Activated CD4-positive, CD25-positive, alpha-beta regulatory T cell treated with anti-CD3 and anti-CD28 coated beads, Interleukin-2, amount 50 U/mL, for 24 hours (primary cell): Measurements from ENCODE around the gene PRODH.
"Not testable (repeated sequence)": the region's sequence is repeated elsewhere in the genome, so short reads cannot be mapped to it uniquely, and the experiment has no call there.

Source experiments
- ATAC-seq, 2 donors: fragments of 150-1000 bp; cut with Tn5 transposase; one replicate each; pipeline ENCODE4 v1.10.0; 2021; ENCODE audit warnings: mild to moderate bottlenecking in 1 of 2, moderate library complexity in 1 of 2

PRODH gene

GRCh38 chr22:18935889-18936529, at the start of gene PRODH:
PRODH (minus strand) TSS chr22:18936293; CDS start chr22:18936287, 6 bp downstream.
- ATAC-seq: peak in 1 of 2 donors; percentile 33

GRCh38 chr22:18985780-18986179, 49.7 kb upstream of the PRODH start:
- ATAC-seq: no peak

- no peak for ATAC-seq
Observed at GRCh38 chr22:18984564-18984963, 48.5 kb upstream of the PRODH start.

- no peak for ATAC-seq
Observed at GRCh38 chr22:18983120-18983651, 47.1 kb upstream of the PRODH start.

- no peak for ATAC-seq
Observed at GRCh38 chr22:18980829-18981228, 44.7 kb upstream of the PRODH start.

GRCh38 chr22:18979957-18980356, 43.9 kb upstream of the PRODH start:
- no peak for ATAC-seq

- no peak for ATAC-seq
Observed at GRCh38 chr22:18978506-18978905, 42.4 kb upstream of the PRODH start.

- no peak for ATAC-seq
Observed at GRCh38 chr22:18977824-18978425, 41.8 kb upstream of the PRODH start.

- ATAC-seq: no peak
Observed at GRCh38 chr22:18976197-18976751, 40.2 kb upstream of the PRODH start.

- no peak for ATAC-seq
Observed at GRCh38 chr22:18975434-18976196, 39.5 kb upstream of the PRODH start.

GRCh38 chr22:18974477-18975180, 38.5 kb upstream of the PRODH start:
- ATAC-seq: no peak

GRCh38 chr22:18973264-18974031, 37.4 kb upstream of the PRODH start:
- ATAC-seq: no peak

- not testable (repeated sequence) for ATAC-seq
Observed at GRCh38 chr22:18972591-18972990, 36.5 kb upstream of the PRODH start.

- ATAC-seq: not testable (repeated sequence)
Observed at GRCh38 chr22:18972029-18972428, 35.9 kb upstream of the PRODH start.

- ATAC-seq: no peak
Observed at GRCh38 chr22:18971321-18971751, 35.2 kb upstream of the PRODH start.

GRCh38 chr22:18970948-18971315, 34.8 kb upstream of the PRODH start:
- no peak for ATAC-seq

- ATAC-seq: peak; percentile 35 to 44
Observed at GRCh38 chr22:18970176-18970947, 34.3 kb upstream of the PRODH start.

- ATAC-seq: not testable (repeated sequence)
Observed at GRCh38 chr22:18969158-18969942, 33.3 kb upstream of the PRODH start.

- ATAC-seq: no peak
Observed at GRCh38 chr22:18968011-18968749, 32.1 kb upstream of the PRODH start.
